GM12873 (cell line): ENCODE results near the gene VCPKMT.

Source experiments
- CTCF ChIP-seq: IDR thresholded peaks from 2 replicates; pipeline ENCODE4 v1.5.1; 2012; ENCODE audit warnings: low read depth, mild to moderate bottlenecking, moderate library complexity, low read length, control low read depth; ENCODE audit not compliant: insufficient read depth; ENCODE audit errors: missing control alignments

Gene VCPKMT

GRCh38 chr14:50086321-50086711, 30.1 kb downstream of the VCPKMT start:
- no peak for TF ChIP-seq CTCF

GRCh38 chr14:50085570-50086320, 30.6 kb downstream of the VCPKMT start:
- TF ChIP-seq CTCF: no peak

- no peak for TF ChIP-seq CTCF
Observed at GRCh38 chr14:50084666-50085065, 31.7 kb downstream of the VCPKMT start.

GRCh38 chr14:50083467-50084337, 32.7 kb downstream of the VCPKMT start:
- TF ChIP-seq CTCF: no peak

- no peak for TF ChIP-seq CTCF
Observed at GRCh38 chr14:50082784-50083466, 33.4 kb downstream of the VCPKMT start.

GRCh38 chr14:50082308-50082742, 34.0 kb downstream of the VCPKMT start:
- TF ChIP-seq CTCF: no peak

- TF ChIP-seq CTCF: no peak
Observed at GRCh38 chr14:50072395-50072794, 44.0 kb downstream of the VCPKMT start.
